HG03025 (cell line): ENCODE results near the gene CAPN2.

Experiments used
- ATAC-seq: cut with Tn5 transposase; IDR thresholded peaks from one replicate; pipeline ENCODE4 v1.9.1; 2021; ENCODE audit warnings: mild to moderate bottlenecking, moderate library complexity; ENCODE audit not compliant: unreplicated experiment, low FRiP score

The CAPN2 gene

GRCh38 chr1:223715604-223716172 is 3.3 kb downstream of the CAPN2 start:
- no peak for ATAC-seq

GRCh38 chr1:223716302-223716862 is 4.0 kb downstream of the CAPN2 start:
- ATAC-seq: peak; percentile 52

- no peak for ATAC-seq
Observed at GRCh38 chr1:223717123-223717522, 4.8 kb downstream of the CAPN2 start.

- no peak for ATAC-seq
Observed at GRCh38 chr1:223717695-223718363, 5.5 kb downstream of the CAPN2 start.

- no peak for ATAC-seq
Observed at GRCh38 chr1:223718850-223719249, 6.5 kb downstream of the CAPN2 start.

GRCh38 chr1:223720971-223721591 is 8.7 kb downstream of the CAPN2 start:
- ATAC-seq: no peak

GRCh38 chr1:223721658-223722607 is 9.6 kb downstream of the CAPN2 start:
- no peak for ATAC-seq

GRCh38 chr1:223723351-223723904 is 11.1 kb downstream of the CAPN2 start:
- ATAC-seq: no peak

GRCh38 chr1:223724376-223724775 is 12.0 kb downstream of the CAPN2 start:
- ATAC-seq: no peak

GRCh38 chr1:223725578-223725977 is 13.2 kb downstream of the CAPN2 start:
- no peak for ATAC-seq

- ATAC-seq: peak; percentile 92
Observed at GRCh38 chr1:223726380-223727001, 14.2 kb downstream of the CAPN2 start.

GRCh38 chr1:223727541-223727940 is 15.2 kb downstream of the CAPN2 start:
- no peak for ATAC-seq

- ATAC-seq: no peak
Observed at GRCh38 chr1:223729906-223730305, 17.6 kb downstream of the CAPN2 start.

- ATAC-seq: no peak
Observed at GRCh38 chr1:223730479-223731132, 18.3 kb downstream of the CAPN2 start.

GRCh38 chr1:223731133-223731770 is 18.9 kb downstream of the CAPN2 start:
- ATAC-seq: no peak

- ATAC-seq: no peak
Observed at GRCh38 chr1:223732993-223733798, 20.9 kb downstream of the CAPN2 start.

GRCh38 chr1:223733898-223734852 is 21.8 kb downstream of the CAPN2 start:
- no peak for ATAC-seq
